Osteocyte (in vitro differentiated cells): ENCODE data around the gene THAP9. TPM values are rescaled to one million over a fixed set of nuclear protein-coding genes. Genes with fewer than 3 reads are reported as not detected.

Experiments used
- DNase-seq: peaks from one replicate; pipeline ENCODE4 v3.0.0; 2021; ENCODE audit warnings: mixed read lengths; ENCODE audit not compliant: unreplicated experiment; ENCODE audit errors: extremely low spot score
- H3K27ac Mint-ChIP-seq: one replicate; pipeline ENCODE4 v1.8.0; 2021; ENCODE audit warnings: mild to moderate bottlenecking, mixed read lengths; ENCODE audit not compliant: unreplicated experiment
- H3K27me3 Mint-ChIP-seq: one replicate; pipeline ENCODE4 v1.8.0; 2021; ENCODE audit warnings: mixed read lengths; ENCODE audit not compliant: unreplicated experiment
- H3K36me3 Mint-ChIP-seq: one replicate; pipeline ENCODE4 v1.8.0; 2021; ENCODE audit warnings: mixed read lengths; ENCODE audit not compliant: unreplicated experiment
- H3K4me1 Mint-ChIP-seq: one replicate; pipeline ENCODE4 v1.8.0; 2021; ENCODE audit warnings: mixed read lengths; ENCODE audit not compliant: unreplicated experiment
- H3K4me3 Mint-ChIP-seq: one replicate; pipeline ENCODE4 v1.8.0; 2021; ENCODE audit warnings: mild to moderate bottlenecking, moderate library complexity, mixed read lengths; ENCODE audit not compliant: unreplicated experiment
- H3K9me3 Mint-ChIP-seq: one replicate; pipeline ENCODE4 v1.8.0; 2021; ENCODE audit warnings: mixed read lengths; ENCODE audit not compliant: unreplicated experiment
- CTCF ChIP-seq: fragments of 200-600 bp; sonication (generic); IDR thresholded peaks from 2 replicates; pipeline ENCODE4 v1.5.0; 2021; ENCODE audit warnings: antibody characterized with exemption, mild to moderate bottlenecking, moderate library complexity
- total RNA-seq: library from RNA; stranded (reverse); gene quantifications from 2 replicates; pipeline ENCODE4 v1.2.1, GENCODE V29; 2021

The THAP9 gene
- total RNA-seq, 1 donor from 2014 or later: 4.9 TPM

GRCh38 chr4:82868572-82868971 lies 32.0 kb upstream of the THAP9 start:
- Mint-ChIP-seq H3K27me3 (no peaks in the 10 kb centered on the region), H3K36me3 (peaks cover 46% of the 10 kb centered on the region)

DNA sequence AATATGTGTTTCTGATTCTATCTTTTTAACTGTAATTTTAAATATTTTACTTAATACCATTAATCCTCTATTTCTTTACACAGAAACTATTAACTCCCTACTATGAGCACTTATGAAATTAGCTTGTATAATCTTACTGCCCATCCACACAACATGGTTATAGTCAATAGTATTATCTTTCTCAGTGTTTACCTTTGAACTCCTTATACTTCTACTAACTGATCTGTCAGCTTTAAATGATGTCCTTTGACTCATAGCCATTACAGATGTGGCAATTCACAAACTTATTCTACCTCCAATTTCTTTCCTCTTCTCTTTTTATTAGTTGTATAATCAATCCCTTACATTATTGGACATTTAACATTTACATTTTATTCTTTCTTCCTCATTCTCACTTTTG lies 15.1 kb upstream of the THAP9 start:
- TF ChIP-seq CTCF: no peak
- H3K4me3 Mint-ChIP-seq: no peak overlapping the region
- no peak for DNase-seq
- H3K27ac Mint-ChIP-seq: peak overlapping the region; percentile 24
- H3K27me3 Mint-ChIP-seq: no peaks in the 10 kb centered on the region
- H3K4me1 Mint-ChIP-seq: peaks cover 52% of the 10 kb centered on the region
- peaks cover 14% of the 10 kb centered on the region for H3K36me3 Mint-ChIP-seq
- no peaks in the 10 kb centered on the region for H3K9me3 Mint-ChIP-seq

More at GRCh38 chr4:82868572-82868971, 32.0 kb upstream of the THAP9 start:
- no peak for DNase-seq
- no peak overlapping the region for H3K27ac Mint-ChIP-seq
- no peak overlapping the region for H3K4me3 Mint-ChIP-seq
- no peaks in the 10 kb centered on the region for H3K9me3 Mint-ChIP-seq
- H3K4me1 Mint-ChIP-seq: peaks cover 17% of the 10 kb centered on the region
- TF ChIP-seq CTCF: no peak

GRCh38 chr4:82886147-82886942 lies 14.2 kb upstream of the THAP9 start:
- H3K9me3 Mint-ChIP-seq: no peaks in the 10 kb centered on the region
- H3K27me3 Mint-ChIP-seq: no peaks in the 10 kb centered on the region
- H3K36me3 Mint-ChIP-seq: peaks cover 9% of the 10 kb centered on the region
- no peak for TF ChIP-seq CTCF
- peak overlapping the region; percentile 24 for H3K27ac Mint-ChIP-seq
- H3K4me1 Mint-ChIP-seq: peaks cover 52% of the 10 kb centered on the region
- H3K4me3 Mint-ChIP-seq: no peak overlapping the region
- no peak for DNase-seq

DNA sequence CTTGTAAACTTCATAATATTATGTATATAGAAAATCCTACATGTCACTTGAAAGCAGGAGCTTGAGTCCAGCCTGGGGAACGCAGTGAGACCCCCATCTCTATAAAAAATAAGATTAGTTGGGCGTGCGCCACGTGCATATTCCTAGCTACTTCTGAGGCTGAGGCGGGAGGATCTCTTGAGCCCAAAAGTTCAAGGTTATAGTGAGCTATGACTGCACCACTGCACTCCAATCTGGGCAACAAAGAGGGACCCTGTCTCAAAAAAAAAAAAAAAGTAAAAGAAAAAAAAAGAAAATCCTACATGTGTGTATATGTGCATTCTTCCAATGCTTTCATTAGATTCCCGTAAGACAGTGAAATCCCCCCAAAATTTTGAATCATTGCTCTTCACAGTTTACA lies 11.2 kb upstream of the THAP9 start:
- TF ChIP-seq CTCF: no peak
- H3K4me3 Mint-ChIP-seq: peak overlapping the region; percentile 90
- peaks cover 63% of the 10 kb centered on the region for H3K4me1 Mint-ChIP-seq
- H3K27me3 Mint-ChIP-seq: no peaks in the 10 kb centered on the region
- H3K27ac Mint-ChIP-seq: peak overlapping the region; percentile 97
- DNase-seq: no peak
- no peaks in the 10 kb centered on the region for H3K9me3 Mint-ChIP-seq
- peaks cover 12% of the 10 kb centered on the region for H3K36me3 Mint-ChIP-seq

- Mint-ChIP-seq H3K4me1 (peaks cover 54% of the 10 kb centered on the region), H3K9me3 (no peaks in the 10 kb centered on the region), H3K4me3 (peak overlapping the region; percentile 90), H3K27me3 (no peaks in the 10 kb centered on the region), H3K36me3 (peaks cover 19% of the 10 kb centered on the region), H3K27ac (peak overlapping the region; percentile 97)
- TF ChIP-seq CTCF: no peak
- no peak for DNase-seq
Observed at GRCh38 chr4:82890528-82890900, 10.0 kb upstream of the THAP9 start.
